ENCODE measurements around the gene PYURF.
A peak's percentile ranks its signal among the peaks of the same experiment; 100 is the strongest.

PYURF gene

GRCh38 chr4:88523325-88524129 is at the start of gene PYURF:
Gene PYURF (minus strand): TSS chr4:88523776. CDS start chr4:88523700, 76 bp downstream.
- peak; percentile 66 for DNase-seq (ENCODE audit: low read depth)

- no peak for DNase-seq (ENCODE audit: low read depth)
Measured at GRCh38 chr4:88570001-88570400, 46.4 kb upstream of the PYURF start.

GRCh38 chr4:88567591-88567990 is 44.0 kb upstream of the PYURF start:
- DNase-seq (ENCODE audit: low read depth): no peak

GRCh38 chr4:88549815-88550214 is 26.2 kb upstream of the PYURF start:
- DNase-seq (ENCODE audit: low read depth): no peak

- peak; percentile 61 for DNase-seq (ENCODE audit: low read depth)
Measured at GRCh38 chr4:88539322-88540068, 15.9 kb upstream of the PYURF start.

- DNase-seq (ENCODE audit: low read depth): no peak
Measured at GRCh38 chr4:88537709-88538108, 14.1 kb upstream of the PYURF start.

- DNase-seq (ENCODE audit: low read depth): no peak
Measured at GRCh38 chr4:88535090-88535755, 11.6 kb upstream of the PYURF start.

GRCh38 chr4:88533937-88534750 is 10.6 kb upstream of the PYURF start:
- DNase-seq (ENCODE audit: low read depth): no peak

- DNase-seq (ENCODE audit: low read depth): no peak
Measured at GRCh38 chr4:88533088-88533790, 9.7 kb upstream of the PYURF start.

- no peak for DNase-seq (ENCODE audit: low read depth)
Measured at GRCh38 chr4:88531549-88531948, 8.0 kb upstream of the PYURF start.

- no peak for DNase-seq (ENCODE audit: low read depth)
Measured at GRCh38 chr4:88528861-88529260, 5.3 kb upstream of the PYURF start.

- no peak for DNase-seq (ENCODE audit: low read depth)
Measured at GRCh38 chr4:88527787-88528186, 4.2 kb upstream of the PYURF start.

- DNase-seq (ENCODE audit: low read depth): no peak
Measured at GRCh38 chr4:88526221-88526815, 2.7 kb upstream of the PYURF start.

- DNase-seq (ENCODE audit: low read depth): no peak
Measured at GRCh38 chr4:88524171-88524570, 595 bp upstream of the PYURF start.

GRCh38 chr4:88522702-88523324 is 763 bp downstream of the PYURF start:
- peak; percentile 16 for DNase-seq (ENCODE audit: low read depth)

GRCh38 chr4:88518911-88519310 is 4.7 kb downstream of the PYURF start:
- no peak for DNase-seq (ENCODE audit: low read depth)

- DNase-seq (ENCODE audit: low read depth): no peak
Measured at GRCh38 chr4:88517825-88518224, 5.8 kb downstream of the PYURF start.

- no peak for DNase-seq (ENCODE audit: low read depth)
Measured at GRCh38 chr4:88516746-88517145, 6.8 kb downstream of the PYURF start.

GRCh38 chr4:88514557-88515511 is 8.7 kb downstream of the PYURF start:
- no peak for DNase-seq (ENCODE audit: low read depth)
